ENCODE data around the gene CSGALNACT2. TPM values are rescaled to one million over a fixed set of nuclear protein-coding genes. Genes with fewer than 3 reads are reported as not detected.

The CSGALNACT2 gene
- total and polyA plus RNA-seq, 2 experiments from 2014 or later = 17.4 to 27.8 TPM

DNA sequence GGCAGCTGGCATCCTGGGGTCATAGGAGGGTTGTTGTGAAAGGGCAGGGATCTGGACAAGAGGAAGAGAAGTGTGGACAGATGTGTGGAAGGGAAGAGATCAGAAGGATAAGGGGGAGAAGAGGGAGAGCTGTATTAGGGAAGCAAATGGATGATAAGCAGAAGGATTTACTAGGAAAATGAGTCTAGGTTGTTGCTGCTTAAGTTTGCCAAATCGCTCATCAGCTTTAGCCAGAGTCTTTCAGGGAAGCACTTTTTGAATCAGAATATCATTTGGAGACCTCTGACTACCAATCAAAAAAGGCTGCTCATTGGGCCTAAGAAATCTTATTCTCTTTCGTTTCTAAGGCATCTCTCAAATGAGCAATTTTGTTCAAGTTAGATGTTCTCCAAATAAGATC, 2.6 kb upstream of the CSGALNACT2 start:
- no peak overlapping the region for H3K27ac ChIP-seq
- peaks cover 20% of the 10 kb centered on the region for H3F3A ChIP-seq (ENCODE audit: insufficient read depth)
- no peak overlapping the region for H3K9ac ChIP-seq
- H3K36me3 ChIP-seq (ENCODE audit: low read depth) = no peaks in the 10 kb centered on the region
- H3K4me3 ChIP-seq = no peak overlapping the region
- DNase-seq = no peak
- H3K9me2 ChIP-seq (ENCODE audit: insufficient read depth) = no peaks in the 10 kb centered on the region
- H3K27me3 ChIP-seq (replicated peaks; ENCODE audit: insufficient read depth) = no peaks in the 10 kb centered on the region
- peaks cover 27% of the 10 kb centered on the region for H3K79me2 ChIP-seq (ENCODE audit: insufficient read depth)
- WGBS, 2 experiments (ENCODE audit: low coverage in 1 of 2, low lambda C conversion rate in 2 of 2, missing lambda C conversion rate in 2 of 2) = 74 to 89% methylated on average over 2 of the region's 2 CpGs
- H2AFZ ChIP-seq = no peak overlapping the region
- in situ Hi-C loops (cut with MboI) = no loop called here
- no peak overlapping the region for H3K4me2 ChIP-seq (ENCODE audit: unreplicated experiment)
- peaks cover 23% of the 10 kb centered on the region for H3K4me1 ChIP-seq (ENCODE audit: insufficient read depth)
- 0 out of 2 replicates have a peak, but pooled peaks cover 10% of the 10 kb centered on the region for H4K20me1 ChIP-seq (ENCODE audit: insufficient read depth)
- TF ChIP-seq EZH2 (IDR thresholded peaks at IDR 0.05; ENCODE audit: insufficient read depth, poor library complexity, severe bottlenecking) (no peak), EZH2phosphoT487 (IDR thresholded peaks at IDR 0.05; ENCODE audit: insufficient read depth, low read depth) (no peak)
- H3K9me3 ChIP-seq (ENCODE audit: low read depth) = no peaks in the 10 kb centered on the region

DNA sequence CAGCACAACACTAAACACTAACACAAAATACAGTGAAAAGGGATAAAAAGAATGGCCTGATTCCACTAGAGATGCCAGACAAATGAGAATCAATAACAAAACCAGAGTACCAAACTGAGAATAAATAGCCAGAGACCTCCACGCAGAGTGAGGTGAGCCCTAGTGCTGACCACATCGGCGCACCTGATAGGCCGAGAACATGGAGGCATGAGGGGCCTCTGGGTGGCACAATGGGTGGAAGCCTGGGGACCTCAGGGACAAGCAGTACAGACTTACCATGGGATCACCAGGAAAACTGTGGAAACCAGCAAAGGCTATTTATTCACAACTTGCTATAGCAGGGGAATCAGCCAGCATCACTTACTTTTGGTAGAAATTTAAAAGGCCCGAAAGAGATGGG, 1.8 kb upstream of the CSGALNACT2 start:
- Histone ChIP-seq H4K20me1 (ENCODE audit: insufficient read depth) (peaks cover 14% of the 10 kb centered on the region; the same call in 1 of the 2 replicates), H3K36me3 (ENCODE audit: low read depth) (no peaks in the 10 kb centered on the region), H3K4me1 (ENCODE audit: insufficient read depth) (peaks cover 26% of the 10 kb centered on the region), H3K9me2 (ENCODE audit: insufficient read depth) (no peaks in the 10 kb centered on the region), H3K27ac (no peak overlapping the region), H3K4me2 (ENCODE audit: unreplicated experiment) (peak overlapping the region; percentile 94), H3K9me3 (ENCODE audit: low read depth) (no peaks in the 10 kb centered on the region), H3K4me3 (peak overlapping the region; percentile 95; the same call in 1 of the 2 replicates), H2AFZ (no peak overlapping the region), H3F3A (ENCODE audit: insufficient read depth) (peaks cover 25% of the 10 kb centered on the region), H3K27me3 (replicated peaks; ENCODE audit: insufficient read depth) (no peaks in the 10 kb centered on the region), H3K79me2 (ENCODE audit: insufficient read depth) (peaks cover 34% of the 10 kb centered on the region), H3K9ac (peak overlapping the region; percentile 92; the same call in 1 of the 2 replicates)
- 88 to 89% methylated on average over 5 of the region's 5 CpGs for WGBS, 2 experiments (ENCODE audit: low coverage in 1 of 2, low lambda C conversion rate in 2 of 2, missing lambda C conversion rate in 2 of 2)
- no peak for DNase-seq
- TF ChIP-seq EZH2 (IDR thresholded peaks at IDR 0.05; ENCODE audit: insufficient read depth, poor library complexity, severe bottlenecking) (no peak), EZH2phosphoT487 (IDR thresholded peaks at IDR 0.05; ENCODE audit: insufficient read depth, low read depth) (no peak)
- in situ Hi-C loops (cut with MboI) = no loop called here

DNA sequence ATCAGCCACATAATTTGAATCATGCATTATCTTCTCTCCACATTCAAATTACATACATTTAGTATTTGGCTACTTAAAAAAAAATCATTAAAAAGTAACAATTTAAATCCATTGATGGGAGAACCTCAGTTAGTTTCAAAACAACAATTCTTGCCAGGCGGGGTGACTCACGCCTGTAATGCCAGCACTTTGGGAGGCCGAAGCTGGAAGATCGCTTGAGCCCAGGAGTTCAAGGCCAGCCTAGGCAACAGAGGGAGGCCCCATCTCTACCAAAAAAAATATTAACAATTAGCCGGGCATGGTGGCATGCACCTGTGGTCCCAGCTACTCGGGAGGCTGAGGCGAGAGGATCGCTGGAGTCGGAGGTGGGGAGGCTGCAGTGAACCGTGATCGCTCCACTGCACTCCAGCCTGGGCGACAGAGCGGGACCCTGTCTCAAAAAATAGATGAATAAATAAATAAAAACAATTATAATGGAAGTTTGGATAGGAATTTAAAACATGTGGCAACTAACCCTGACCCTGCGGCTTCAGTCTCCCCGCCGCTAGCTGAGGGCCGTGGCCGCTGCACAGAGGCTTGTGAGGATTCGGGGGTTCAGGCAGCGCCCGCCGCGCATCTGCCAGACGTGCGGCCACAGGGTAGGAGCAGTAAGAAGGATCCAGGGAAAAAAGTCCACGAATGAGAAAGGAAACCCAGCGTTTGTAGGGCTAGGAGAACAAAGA, 1.1 kb upstream of the CSGALNACT2 start:
- in situ Hi-C loops (cut with MboI) = no loop called here
- TF ChIP-seq EZH2 (IDR thresholded peaks at IDR 0.05; ENCODE audit: insufficient read depth, poor library complexity, severe bottlenecking) = no peak
- TF ChIP-seq EZH2phosphoT487 (IDR thresholded peaks at IDR 0.05; ENCODE audit: insufficient read depth, low read depth) = no peak
- Histone ChIP-seq H3K36me3 (ENCODE audit: low read depth) (no peaks in the 10 kb centered on the region), H3K27me3 (replicated peaks; ENCODE audit: insufficient read depth) (no peaks in the 10 kb centered on the region), H3K4me3 (peak overlapping the region; percentile 95), H3F3A (ENCODE audit: insufficient read depth) (peaks cover 25% of the 10 kb centered on the region), H3K4me2 (ENCODE audit: unreplicated experiment) (peak overlapping the region; percentile 94), H3K27ac (peak overlapping the region; percentile 95), H3K9me3 (ENCODE audit: low read depth) (no peaks in the 10 kb centered on the region), H3K79me2 (ENCODE audit: insufficient read depth) (peaks cover 42% of the 10 kb centered on the region), H2AFZ (peak overlapping the region; percentile 83), H3K9me2 (ENCODE audit: insufficient read depth) (no peaks in the 10 kb centered on the region), H4K20me1 (ENCODE audit: insufficient read depth) (peaks cover 14% of the 10 kb centered on the region; the same call in 1 of the 2 replicates), H3K4me1 (ENCODE audit: insufficient read depth) (peaks cover 26% of the 10 kb centered on the region), H3K9ac (peak overlapping the region; percentile 92)
- DNase-seq = peak; percentile 80
- WGBS, 2 experiments (ENCODE audit: low coverage in 1 of 2, low lambda C conversion rate in 2 of 2, missing lambda C conversion rate in 2 of 2) = 13 to 14% methylated on average over 26 to 27 of the region's 27 CpGs

DNA sequence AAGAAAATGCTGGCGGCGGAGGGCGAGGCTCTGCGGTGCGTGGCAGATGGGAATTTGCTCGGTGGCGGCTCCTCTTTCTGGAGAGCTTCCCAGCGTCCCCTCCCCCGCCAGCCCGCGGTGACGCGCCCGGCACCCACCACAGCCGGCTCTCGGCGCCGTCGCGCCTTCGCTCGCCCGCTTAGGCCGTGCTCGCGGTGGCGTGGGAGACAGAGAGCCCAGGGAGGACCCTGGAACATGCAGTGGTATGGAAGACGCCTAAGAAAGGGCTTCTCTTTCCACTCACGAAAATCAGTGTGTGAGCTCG, 576 bp upstream of the CSGALNACT2 start:
- H3K9me2 ChIP-seq (ENCODE audit: insufficient read depth) = no peaks in the 10 kb centered on the region
- TF ChIP-seq EZH2phosphoT487 (IDR thresholded peaks at IDR 0.05; ENCODE audit: insufficient read depth, low read depth) (no peak), EZH2 (IDR thresholded peaks at IDR 0.05; ENCODE audit: insufficient read depth, poor library complexity, severe bottlenecking) (no peak)
- H3K36me3 ChIP-seq (ENCODE audit: low read depth) = no peaks in the 10 kb centered on the region
- 0% methylated on average over 28 to 30 of the region's 30 CpGs for WGBS, 2 experiments (ENCODE audit: low coverage in 1 of 2, low lambda C conversion rate in 2 of 2, missing lambda C conversion rate in 2 of 2)
- DNase-seq = peak; percentile 85
- H3K9me3 ChIP-seq (ENCODE audit: low read depth) = no peaks in the 10 kb centered on the region
- peak overlapping the region; percentile 95 for H3K4me3 ChIP-seq
- peaks cover 18% of the 10 kb centered on the region; the same call in 1 of the 2 replicates for H4K20me1 ChIP-seq (ENCODE audit: insufficient read depth)
- H3K9ac ChIP-seq = peak overlapping the region; percentile 92
- H3K27me3 ChIP-seq (replicated peaks; ENCODE audit: insufficient read depth) = no peaks in the 10 kb centered on the region
- peak overlapping the region; percentile 94 for H3K4me2 ChIP-seq (ENCODE audit: unreplicated experiment)
- peaks cover 47% of the 10 kb centered on the region for H3K79me2 ChIP-seq (ENCODE audit: insufficient read depth)
- peaks cover 26% of the 10 kb centered on the region for H3K4me1 ChIP-seq (ENCODE audit: insufficient read depth)
- H2AFZ ChIP-seq = peak overlapping the region; percentile 83
- in situ Hi-C loops (cut with MboI) = no loop called here
- peaks cover 25% of the 10 kb centered on the region for H3F3A ChIP-seq (ENCODE audit: insufficient read depth)
- H3K27ac ChIP-seq = peak overlapping the region; percentile 95

Data from GM23248 (cell line).